ENCODE measurements around the gene CEP83.

DNA sequence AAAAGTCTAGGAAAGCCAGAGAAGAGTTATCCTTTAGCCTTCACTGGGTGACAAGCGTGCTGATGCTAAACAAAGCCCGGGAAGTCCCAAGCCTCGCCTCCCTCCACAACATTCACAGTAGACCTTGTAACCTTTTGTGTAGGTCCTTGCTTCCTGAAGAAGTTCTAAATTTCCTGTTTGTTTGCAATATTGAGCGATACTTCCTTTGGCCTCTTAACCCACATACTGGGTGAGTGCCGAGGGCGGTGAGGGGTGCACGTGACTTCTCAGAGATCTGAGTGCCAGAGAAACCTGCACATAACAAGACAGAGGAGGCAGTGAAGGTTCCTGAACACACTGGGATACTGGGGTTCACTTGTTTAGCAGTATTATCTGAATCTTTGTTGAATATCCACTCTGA is 177.0 kb downstream of the CEP83 start:
- TF ChIP-seq TOX (CRISPR knock-in tag; IDR thresholded peaks at IDR 0.05; ENCODE audit: borderline replicate concordance) (no peak), CSRNP3 (CRISPR knock-in tag; IDR thresholded peaks at IDR 0.05) (no peak), PATZ1 (CRISPR knock-in tag; IDR thresholded peaks at IDR 0.05; ENCODE audit: borderline replicate concordance) (no peak), OSR1 (CRISPR knock-in tag; IDR thresholded peaks at IDR 0.05) (no peak), ZFP3 (CRISPR knock-in tag; IDR thresholded peaks at IDR 0.05) (no peak), SNAI2 (CRISPR knock-in tag; IDR thresholded peaks at IDR 0.05) (no peak), ZC3H10 (CRISPR knock-in tag; IDR thresholded peaks at IDR 0.05) (no peak), ZNF70 (CRISPR knock-in tag; IDR thresholded peaks at IDR 0.05) (no peak), ESRRG (CRISPR knock-in tag; IDR thresholded peaks at IDR 0.05) (no peak), CSDC2 (CRISPR knock-in tag; IDR thresholded peaks at IDR 0.05) (no peak), RARB (CRISPR knock-in tag; IDR thresholded peaks at IDR 0.05) (no peak), ZNF8 (CRISPR knock-in tag; IDR thresholded peaks at IDR 0.05) (no peak), ZFP30 (CRISPR knock-in tag; IDR thresholded peaks at IDR 0.05) (no peak), TSHZ2 (CRISPR knock-in tag; IDR thresholded peaks at IDR 0.05) (no peak)
